IMR-90 (cell line): ENCODE results near the gene ANOS1. TPM values are rescaled to one million over a fixed set of nuclear protein-coding genes. Genes with fewer than 3 reads are reported as not detected.

ENCODE experiments used
- ATAC-seq: fragments of 200-7000 bp; cut with Tn5 transposase; 2 replicates; pipeline ENCODE4 v1.9.1; 2020; ENCODE audit warnings: low read depth, mild to moderate bottlenecking, moderate library complexity
- BruUV-seq: library from RNA; stranded (reverse); fragments of 400-500 nt; replicated peaks from 2 replicates; lab custom pipeline; 2021; lab: Mats Ljungman, UMichigan
- CTCF ChIA-PET: fragments of 300-600 bp; formaldehyde crosslinking; extraction: SDS; loops from one replicate; lab custom pipeline; 2021; ENCODE audit warnings: antibody characterized with exemption; lab: Yijun Ruan, JAX
- POLR2A ChIA-PET: fragments of 300-600 bp; sonication (Branson Sonifier 250); formaldehyde crosslinking; loops from one replicate; lab custom pipeline; 2022; ENCODE audit warnings: antibody characterized with exemption; ENCODE audit not compliant: unreplicated experiment; lab: Charles Lee
- DNase-seq: peaks from one replicate; pipeline ENCODE4 v3.0.0; 2013
- H2AFZ ChIP-seq: replicated peaks from 2 replicates; pipeline ENCODE3; 2013; ENCODE audit warnings: low read length, mild to moderate bottlenecking; ENCODE audit not compliant: poor library complexity
- H2AK5ac ChIP-seq: 2 replicates; pipeline ENCODE4 v1.6.1; 2013; ENCODE audit warnings: low read depth, low read length, inconsistent platforms
- H2AK9ac ChIP-seq: replicated peaks from 2 replicates; pipeline ENCODE3; 2013; ENCODE audit warnings: mild to moderate bottlenecking, low read depth, low read length, moderate library complexity; ENCODE audit not compliant: poor library complexity
- H2BK120ac ChIP-seq: 2 replicates; pipeline ENCODE4 v1.6.1; 2013; ENCODE audit warnings: low read depth, low read length, inconsistent platforms
- H2BK15ac ChIP-seq: 3 replicates; pipeline ENCODE4 v1.6.1; 2013; ENCODE audit warnings: low read depth, low read length, inconsistent platforms
- H2BK20ac ChIP-seq: 2 replicates; pipeline ENCODE4 v1.6.1; 2013; ENCODE audit warnings: low read depth, mild to moderate bottlenecking, inconsistent platforms, low read length, moderate library complexity
- H2BK5ac ChIP-seq: 2 replicates; pipeline ENCODE4 v1.6.1; 2013; ENCODE audit warnings: mild to moderate bottlenecking, low read depth, low read length, inconsistent platforms; ENCODE audit not compliant: poor library complexity, severe bottlenecking
- H3K14ac ChIP-seq: replicated peaks from 2 replicates; pipeline ENCODE4 v1.6.1; 2013; ENCODE audit warnings: low read depth, low read length, inconsistent platforms
- H3K18ac ChIP-seq: 2 replicates; pipeline ENCODE4 v1.6.1; 2013; ENCODE audit warnings: low read depth, low read length, control low read depth
- H3K23ac ChIP-seq: 2 replicates; pipeline ENCODE4 v1.6.1; 2013; ENCODE audit warnings: low read depth, low read length, inconsistent platforms
- H3K27ac ChIP-seq: 2 replicates; pipeline ENCODE4 v1.5.1; 2013; ENCODE audit warnings: mild to moderate bottlenecking, control low read depth, low read length; ENCODE audit not compliant: insufficient read depth
- H3K27me3 ChIP-seq: 2 replicates; pipeline ENCODE4 v1.6.1; 2013; ENCODE audit warnings: low read length; ENCODE audit not compliant: control insufficient read depth, insufficient read depth
- H3K36me3 ChIP-seq: 2 replicates; pipeline ENCODE4 v1.6.1; 2013; ENCODE audit warnings: low read length, mixed read lengths; ENCODE audit not compliant: control insufficient read depth, insufficient read depth
- H3K4ac ChIP-seq: 2 replicates; pipeline ENCODE4 v1.6.1; 2013; ENCODE audit warnings: low read depth, low read length, inconsistent platforms
- H3K4me1 ChIP-seq: 2 replicates; pipeline ENCODE4 v1.6.1; 2013; ENCODE audit warnings: low read length, mixed read lengths; ENCODE audit not compliant: control insufficient read depth, insufficient read depth
- H3K4me2 ChIP-seq: 2 replicates; pipeline ENCODE4 v1.6.1; 2013; ENCODE audit warnings: low read depth, mild to moderate bottlenecking, control low read depth, low read length, moderate library complexity
- H3K4me3 ChIP-seq: 2 replicates; pipeline ENCODE4 v1.5.1; 2013; ENCODE audit warnings: low read depth, mild to moderate bottlenecking, control low read depth, low read length, moderate library complexity; ENCODE audit not compliant: insufficient read depth
- H3K56ac ChIP-seq: 2 replicates; pipeline ENCODE4 v1.6.1; 2013; ENCODE audit warnings: low read length, inconsistent platforms; ENCODE audit not compliant: insufficient read depth; ENCODE audit errors: extremely low read depth
- H3K79me1 ChIP-seq, 2 experiments: 2 replicates each; pipeline ENCODE4 v1.6.1; 2013; ENCODE audit warnings: low read length in 2 of 2, inconsistent platforms in 1 of 2, low read depth in 1 of 2
- H3K9ac ChIP-seq: 2 replicates; pipeline ENCODE4 v1.6.1; 2013; ENCODE audit warnings: low read depth, low read length, control low read depth
- H3K9me1 ChIP-seq: 2 replicates; pipeline ENCODE4 v1.6.1; 2013; ENCODE audit warnings: low read length, inconsistent platforms; ENCODE audit not compliant: insufficient read depth
- H3K9me3 ChIP-seq: 2 replicates; pipeline ENCODE4 v1.6.1; 2013; ENCODE audit warnings: low read length; ENCODE audit not compliant: control insufficient read depth, insufficient read depth
- H4K20me1 ChIP-seq: 2 replicates; pipeline ENCODE4 v1.6.1; 2013; ENCODE audit warnings: low read length, inconsistent platforms; ENCODE audit not compliant: insufficient read depth
- H4K5ac ChIP-seq: 2 replicates; pipeline ENCODE4 v1.6.1; 2013; ENCODE audit warnings: mild to moderate bottlenecking, low read depth, low read length, control low read depth
- H4K8ac ChIP-seq, 2 experiments: 2 replicates each; pipeline ENCODE4 v1.6.1; 2013; ENCODE audit warnings: low read depth in 2 of 2, low read length in 2 of 2, control low read depth in 1 of 2, inconsistent platforms in 1 of 2
- H4K91ac ChIP-seq: 2 replicates; pipeline ENCODE4 v1.6.1; 2013; ENCODE audit warnings: low read depth, low read length, inconsistent platforms; ENCODE audit not compliant: insufficient read depth
- BHLHE40 ChIP-seq: fragments of 150-350 bp; IDR thresholded peaks from 2 replicates; pipeline ENCODE4 v1.6.1; 2016; ENCODE audit warnings: mild to moderate bottlenecking, low read depth, low read length
- CHD1 ChIP-seq: IDR thresholded peaks from 2 replicates; pipeline ENCODE4 v1.6.1; 2012; ENCODE audit warnings: low read depth, low read length, improper control_type of control experiment
- ELK1 ChIP-seq: fragments of 150-350 bp; IDR thresholded peaks from 2 replicates; pipeline ENCODE4 v1.6.1; 2016; ENCODE audit warnings: low read depth, mild to moderate bottlenecking, low read length, moderate library complexity, borderline replicate concordance
- FOS ChIP-seq: fragments of 150-350 bp; IDR thresholded peaks from 2 replicates; pipeline ENCODE4 v1.6.1; 2016; ENCODE audit warnings: low read depth, low read length
- MAZ ChIP-seq: IDR thresholded peaks from 2 replicates; pipeline ENCODE4 v1.6.1; 2012; ENCODE audit warnings: low read depth, mild to moderate bottlenecking, low read length, improper control_type of control experiment, moderate library complexity, borderline replicate concordance
- RAD21 ChIP-seq: IDR thresholded peaks from 2 replicates; pipeline ENCODE4 v1.6.1; 2012; ENCODE audit warnings: low read length, improper control_type of control experiment
- RCOR1 ChIP-seq: IDR thresholded peaks from 2 replicates; pipeline ENCODE4 v1.6.1; 2012; ENCODE audit warnings: mild to moderate bottlenecking, low read length, improper control_type of control experiment; ENCODE audit not compliant: insufficient replicate concordance
- RFX5 ChIP-seq: IDR thresholded peaks from 2 replicates; pipeline ENCODE4 v1.8.0; 2012; ENCODE audit warnings: low read depth, mild to moderate bottlenecking, low read length, moderate library complexity
- SMC3 ChIP-seq: fragments of 150-350 bp; IDR thresholded peaks from 2 replicates; pipeline ENCODE4 v1.6.1; 2016; ENCODE audit warnings: low read depth, mild to moderate bottlenecking, antibody characterized with exemption, low read length, moderate library complexity
- WGBS, 2 experiments: methylation state at CpG; one replicate each; pipeline versions ENCODE4 v1.1.5 to v1.1.7; 2013; ENCODE audit warnings: missing lambda C conversion rate in 2 of 2; ENCODE audit not compliant: insufficient read length in 1 of 2; ENCODE audit errors: extremely low coverage in 2 of 2; 5-methylcytosine and 5-hydroxymethylcytosine counted together
- dilution Hi-C: fragments of 300-500 bp; cut with HindIII; formaldehyde crosslinking; loops from one replicate; pipeline ENCODE4 v1.14.3; 2018; ENCODE audit warnings: low sequenced_read_pairs; ENCODE audit not compliant: unreplicated experiment
- in situ Hi-C: fragments of 300-500 bp; cut with MboI; formaldehyde crosslinking; loops from 3 replicates; pipeline ENCODE4 v1.14.3; 2019; ENCODE audit warnings: low sequenced_read_pairs, inconsistent platforms, mixed read lengths
- intact Hi-C: fragments of 100-400 bp; cut with micrococcal nuclease; formaldehyde crosslinking; loops from 2 replicates; pipeline ENCODE4 v1.10.0; 2022
- polyA plus RNA-seq, 3 experiments: library from polyadenylated mRNA; depleted of rRNA; stranded (reverse); fragments of >200 nt; gene quantifications; 2 replicates each; pipeline ENCODE4 v1.2.3, GENCODE V29; 2012; ENCODE audit warnings: low replicate concordance in 1 of 3
- total RNA-seq: library from RNA; depleted of rRNA; stranded (reverse); fragments of >200 nt; gene quantifications from 2 replicates; pipeline ENCODE4 v1.2.3, GENCODE V29; 2012
- TF ChIP-seq, protein P1 (sequence below): fragments of 150-350 bp; IDR thresholded peaks from 2 replicates; pipeline ENCODE4 v1.6.1; 2017; ENCODE audit warnings: mild to moderate bottlenecking, antibody characterized with exemption, low read length, low read depth
- TF ChIP-seq, protein P2 (sequence below): conservative IDR thresholded peaks from 2 replicates; pipeline ENCODE4 v1.5.1; 2012; ENCODE audit warnings: mild to moderate bottlenecking, low read depth, low read length, improper control_type of control experiment

Gene ANOS1
- total and polyA plus RNA-seq, 2 of the 4 experiments (the other 2 are of a cell fraction) = under 0.01 to 0.17 TPM

DNA sequence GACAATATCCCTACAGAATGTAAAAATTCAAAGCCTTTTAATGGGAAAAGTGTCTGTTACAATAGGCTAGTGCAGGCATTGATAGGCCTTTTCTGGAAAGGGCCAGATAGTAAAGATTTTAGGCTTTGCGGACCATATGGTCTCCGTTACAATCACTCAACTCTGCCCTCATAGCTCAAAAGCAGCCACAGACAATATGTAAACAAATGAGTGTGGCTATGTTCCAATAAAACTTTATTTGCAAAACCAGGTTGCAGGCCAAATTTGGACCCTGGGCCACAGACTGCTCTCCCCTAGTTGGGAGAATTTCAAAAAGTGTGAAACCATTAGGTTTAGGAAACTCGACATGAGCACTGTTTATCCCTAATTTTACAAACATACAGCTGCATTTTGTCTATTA lies 155.1 kb downstream of the ANOS1 start:
- Histone ChIP-seq H3K79me1 (no peaks in the 10 kb centered on the region), H3K9me1 (no peaks in the 10 kb centered on the region), H3K18ac (no peak overlapping the region), H3K14ac (no peak overlapping the region), H2BK20ac (no peak overlapping the region), H3K9me3 (peaks cover 7% of the 10 kb centered on the region; the same call in 1 of the 2 replicates), H3K23ac (no peak overlapping the region), H3K56ac (no peak overlapping the region), H2AFZ (no peak overlapping the region), H3K4me1 (no peaks in the 10 kb centered on the region), H3K27me3 (no peaks in the 10 kb centered on the region), H3K27ac (no peak overlapping the region), H3K4ac (no peak overlapping the region), H4K8ac (no peak overlapping the region), H3K4me3 (no peak overlapping the region), H2AK9ac (no peak overlapping the region), H4K20me1 (no peaks in the 10 kb centered on the region), H2AK5ac (no peak overlapping the region), H3K9ac (no peak overlapping the region), H2BK120ac (no peak overlapping the region), H4K91ac (no peak overlapping the region), H3K4me2 (no peak overlapping the region), H2BK5ac (no peak overlapping the region), H3K36me3 (no peaks in the 10 kb centered on the region), H2BK15ac (no peak overlapping the region), H4K5ac (no peak overlapping the region)
- dilution Hi-C loops (no loop called here), in situ Hi-C loops (no loop called here), intact Hi-C loops (no loop called here)
- POLR2A ChIA-PET = no interaction called here
- DNase-seq (no peak), ATAC-seq (no peak)
- CTCF ChIA-PET = no interaction called here
- no CpG with 5 or more reads among the region's 3 CpGs for whole genome bisulfite sequencing, 2 experiments
- TF ChIP-seq MAZ = no peak
- TF ChIP-seq CHD1 = no peak
- TF ChIP-seq, protein P1, sequence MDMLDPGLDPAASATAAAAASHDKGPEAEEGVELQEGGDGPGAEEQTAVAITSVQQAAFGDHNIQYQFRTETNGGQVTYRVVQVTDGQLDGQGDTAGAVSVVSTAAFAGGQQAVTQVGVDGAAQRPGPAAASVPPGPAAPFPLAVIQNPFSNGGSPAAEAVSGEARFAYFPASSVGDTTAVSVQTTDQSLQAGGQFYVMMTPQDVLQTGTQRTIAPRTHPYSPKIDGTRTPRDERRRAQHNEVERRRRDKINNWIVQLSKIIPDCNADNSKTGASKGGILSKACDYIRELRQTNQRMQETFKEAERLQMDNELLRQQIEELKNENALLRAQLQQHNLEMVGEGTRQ = no peak
- TF ChIP-seq BHLHE40 = no peak
- no peak for TF ChIP-seq SMC3
- TF ChIP-seq RCOR1 = no peak
- no peak for TF ChIP-seq FOS
- no peak for TF ChIP-seq RAD21
- TF ChIP-seq, protein P2, sequence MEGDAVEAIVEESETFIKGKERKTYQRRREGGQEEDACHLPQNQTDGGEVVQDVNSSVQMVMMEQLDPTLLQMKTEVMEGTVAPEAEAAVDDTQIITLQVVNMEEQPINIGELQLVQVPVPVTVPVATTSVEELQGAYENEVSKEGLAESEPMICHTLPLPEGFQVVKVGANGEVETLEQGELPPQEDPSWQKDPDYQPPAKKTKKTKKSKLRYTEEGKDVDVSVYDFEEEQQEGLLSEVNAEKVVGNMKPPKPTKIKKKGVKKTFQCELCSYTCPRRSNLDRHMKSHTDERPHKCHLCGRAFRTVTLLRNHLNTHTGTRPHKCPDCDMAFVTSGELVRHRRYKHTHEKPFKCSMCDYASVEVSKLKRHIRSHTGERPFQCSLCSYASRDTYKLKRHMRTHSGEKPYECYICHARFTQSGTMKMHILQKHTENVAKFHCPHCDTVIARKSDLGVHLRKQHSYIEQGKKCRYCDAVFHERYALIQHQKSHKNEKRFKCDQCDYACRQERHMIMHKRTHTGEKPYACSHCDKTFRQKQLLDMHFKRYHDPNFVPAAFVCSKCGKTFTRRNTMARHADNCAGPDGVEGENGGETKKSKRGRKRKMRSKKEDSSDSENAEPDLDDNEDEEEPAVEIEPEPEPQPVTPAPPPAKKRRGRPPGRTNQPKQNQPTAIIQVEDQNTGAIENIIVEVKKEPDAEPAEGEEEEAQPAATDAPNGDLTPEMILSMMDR = no peak
- no peak for TF ChIP-seq RFX5
- TF ChIP-seq ELK1 = no peak
- BruUV-seq = no TSS peak
